OCI-LY1 (cell line): Measurements from ENCODE around the gene CREB3L1.

Experiments used
- EZH2 ChIP-seq: fragments of 200-600 bp; sonication (generic), shearing (Covaris generic); IDR thresholded peaks from 2 replicates; pipeline ENCODE4 v1.8.0; 2017; ENCODE audit warnings: borderline replicate concordance, mixed run types, mild to moderate bottlenecking, antibody characterized with exemption, low read length, moderate library complexity, mixed read lengths
- TF ChIP-seq, protein P1 (sequence below): fragments of 200-600 bp; sonication (generic), shearing (Covaris generic); IDR thresholded peaks from 2 replicates; pipeline ENCODE4 v1.5.1; 2017; ENCODE audit warnings: mild to moderate bottlenecking, antibody characterized with exemption, low read length, moderate library complexity, mixed read lengths

- TF ChIP-seq, protein P1, sequence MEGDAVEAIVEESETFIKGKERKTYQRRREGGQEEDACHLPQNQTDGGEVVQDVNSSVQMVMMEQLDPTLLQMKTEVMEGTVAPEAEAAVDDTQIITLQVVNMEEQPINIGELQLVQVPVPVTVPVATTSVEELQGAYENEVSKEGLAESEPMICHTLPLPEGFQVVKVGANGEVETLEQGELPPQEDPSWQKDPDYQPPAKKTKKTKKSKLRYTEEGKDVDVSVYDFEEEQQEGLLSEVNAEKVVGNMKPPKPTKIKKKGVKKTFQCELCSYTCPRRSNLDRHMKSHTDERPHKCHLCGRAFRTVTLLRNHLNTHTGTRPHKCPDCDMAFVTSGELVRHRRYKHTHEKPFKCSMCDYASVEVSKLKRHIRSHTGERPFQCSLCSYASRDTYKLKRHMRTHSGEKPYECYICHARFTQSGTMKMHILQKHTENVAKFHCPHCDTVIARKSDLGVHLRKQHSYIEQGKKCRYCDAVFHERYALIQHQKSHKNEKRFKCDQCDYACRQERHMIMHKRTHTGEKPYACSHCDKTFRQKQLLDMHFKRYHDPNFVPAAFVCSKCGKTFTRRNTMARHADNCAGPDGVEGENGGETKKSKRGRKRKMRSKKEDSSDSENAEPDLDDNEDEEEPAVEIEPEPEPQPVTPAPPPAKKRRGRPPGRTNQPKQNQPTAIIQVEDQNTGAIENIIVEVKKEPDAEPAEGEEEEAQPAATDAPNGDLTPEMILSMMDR, result no peak
- TF ChIP-seq EZH2, result no peak
These were observed 11.7 kb upstream of the CREB3L1 start for GRCh38 chr11:46265764-46266163.
